ENCODE results near the gene LEMD3. TPM values are rescaled to one million over a fixed set of nuclear protein-coding genes. Genes with fewer than 3 reads are reported as not detected.
A peak's percentile ranks its signal among the peaks of the same experiment; 100 is the strongest.

Gene LEMD3
- total RNA-seq, 1 experiment from 2014 or later: 46.8 TPM

DNA sequence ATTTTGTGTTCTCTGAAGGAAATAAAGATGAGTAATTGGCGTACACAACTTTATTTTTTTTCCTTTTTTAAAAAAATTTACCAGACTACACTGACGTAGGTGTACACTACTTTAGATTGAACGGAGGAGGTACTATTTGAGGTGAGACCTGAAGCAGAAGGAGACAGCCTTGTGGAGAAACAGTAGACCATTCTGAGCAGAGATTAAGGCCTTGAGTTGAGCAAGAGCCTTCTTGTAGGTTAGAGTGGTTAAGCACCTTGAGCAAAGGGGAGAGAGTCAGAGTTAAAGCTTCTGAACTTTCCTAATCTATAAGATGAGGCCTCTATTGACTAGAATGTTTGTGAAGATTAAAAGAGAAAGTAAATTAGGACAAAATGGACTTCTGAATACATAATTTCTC is 2.5 kb downstream of the LEMD3 start:
- Mint-ChIP-seq H3K36me3 (ENCODE audit: insufficient read depth, unreplicated experiment) (peaks cover 29% of the 10 kb centered on the region), H3K27ac (ENCODE audit: unreplicated experiment) (peak overlapping the region; percentile 40), H3K4me3 (ENCODE audit: low read depth, unreplicated experiment) (peak overlapping the region; percentile 91), H3K27me3 (ENCODE audit: unreplicated experiment) (no peaks in the 10 kb centered on the region), H3K9me3 (ENCODE audit: low read depth, unreplicated experiment) (no peaks in the 10 kb centered on the region), H3K4me1 (ENCODE audit: low read depth, unreplicated experiment) (peaks cover 10% of the 10 kb centered on the region)
- no TSS peak for BruUV-seq (replicated peaks)
- intact Hi-C loops (cut with micrococcal nuclease; ENCODE audit: unreplicated experiment): no loop called here
- DNase-seq: no peak
- TF ChIP-seq, protein P1, sequence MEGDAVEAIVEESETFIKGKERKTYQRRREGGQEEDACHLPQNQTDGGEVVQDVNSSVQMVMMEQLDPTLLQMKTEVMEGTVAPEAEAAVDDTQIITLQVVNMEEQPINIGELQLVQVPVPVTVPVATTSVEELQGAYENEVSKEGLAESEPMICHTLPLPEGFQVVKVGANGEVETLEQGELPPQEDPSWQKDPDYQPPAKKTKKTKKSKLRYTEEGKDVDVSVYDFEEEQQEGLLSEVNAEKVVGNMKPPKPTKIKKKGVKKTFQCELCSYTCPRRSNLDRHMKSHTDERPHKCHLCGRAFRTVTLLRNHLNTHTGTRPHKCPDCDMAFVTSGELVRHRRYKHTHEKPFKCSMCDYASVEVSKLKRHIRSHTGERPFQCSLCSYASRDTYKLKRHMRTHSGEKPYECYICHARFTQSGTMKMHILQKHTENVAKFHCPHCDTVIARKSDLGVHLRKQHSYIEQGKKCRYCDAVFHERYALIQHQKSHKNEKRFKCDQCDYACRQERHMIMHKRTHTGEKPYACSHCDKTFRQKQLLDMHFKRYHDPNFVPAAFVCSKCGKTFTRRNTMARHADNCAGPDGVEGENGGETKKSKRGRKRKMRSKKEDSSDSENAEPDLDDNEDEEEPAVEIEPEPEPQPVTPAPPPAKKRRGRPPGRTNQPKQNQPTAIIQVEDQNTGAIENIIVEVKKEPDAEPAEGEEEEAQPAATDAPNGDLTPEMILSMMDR (IDR thresholded peaks at IDR 0.05; ENCODE audit: unreplicated experiment): no peak
- CTCF ChIA-PET: interaction anchor here (0.6 kb wide), 1 partner anchor 673 kb away, joined by 3 read pairs; no protein-coding TSS in a partner anchor

DNA sequence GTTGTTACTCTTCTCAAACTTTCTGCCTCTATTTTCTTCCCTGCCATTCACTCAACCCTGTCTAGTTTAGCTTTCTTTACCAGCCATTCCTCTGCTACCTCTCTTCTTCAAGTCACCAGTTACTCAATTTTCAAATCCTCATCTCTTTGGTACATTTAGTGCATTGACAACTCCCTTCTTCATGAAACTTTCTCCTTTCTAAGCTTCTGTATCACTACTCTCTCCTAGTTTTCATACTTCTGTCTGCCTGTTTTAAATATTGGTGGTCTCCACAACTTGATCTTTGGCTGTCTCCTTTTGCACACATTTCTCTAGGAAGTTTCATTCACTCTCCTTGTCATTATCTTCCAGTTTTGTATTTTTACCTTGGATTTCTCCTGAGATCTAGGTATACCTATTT is 6.0 kb downstream of the LEMD3 start:
- TF ChIP-seq, protein P1 (IDR thresholded peaks at IDR 0.05; ENCODE audit: unreplicated experiment): no peak
- H3K9me3 Mint-ChIP-seq (ENCODE audit: low read depth, unreplicated experiment): no peaks in the 10 kb centered on the region
- H3K4me3 Mint-ChIP-seq (ENCODE audit: low read depth, unreplicated experiment): no peak overlapping the region
- no peak for DNase-seq
- H3K27ac Mint-ChIP-seq (ENCODE audit: unreplicated experiment): no peak overlapping the region
- BruUV-seq (replicated peaks): no TSS peak
- CTCF ChIA-PET: no interaction called here
- peaks cover 10% of the 10 kb centered on the region for H3K4me1 Mint-ChIP-seq (ENCODE audit: low read depth, unreplicated experiment)
- peaks cover 12% of the 10 kb centered on the region for H3K36me3 Mint-ChIP-seq (ENCODE audit: insufficient read depth, unreplicated experiment)
- no peaks in the 10 kb centered on the region for H3K27me3 Mint-ChIP-seq (ENCODE audit: unreplicated experiment)
- intact Hi-C loops (cut with micrococcal nuclease; ENCODE audit: unreplicated experiment): no loop called here

DNA sequence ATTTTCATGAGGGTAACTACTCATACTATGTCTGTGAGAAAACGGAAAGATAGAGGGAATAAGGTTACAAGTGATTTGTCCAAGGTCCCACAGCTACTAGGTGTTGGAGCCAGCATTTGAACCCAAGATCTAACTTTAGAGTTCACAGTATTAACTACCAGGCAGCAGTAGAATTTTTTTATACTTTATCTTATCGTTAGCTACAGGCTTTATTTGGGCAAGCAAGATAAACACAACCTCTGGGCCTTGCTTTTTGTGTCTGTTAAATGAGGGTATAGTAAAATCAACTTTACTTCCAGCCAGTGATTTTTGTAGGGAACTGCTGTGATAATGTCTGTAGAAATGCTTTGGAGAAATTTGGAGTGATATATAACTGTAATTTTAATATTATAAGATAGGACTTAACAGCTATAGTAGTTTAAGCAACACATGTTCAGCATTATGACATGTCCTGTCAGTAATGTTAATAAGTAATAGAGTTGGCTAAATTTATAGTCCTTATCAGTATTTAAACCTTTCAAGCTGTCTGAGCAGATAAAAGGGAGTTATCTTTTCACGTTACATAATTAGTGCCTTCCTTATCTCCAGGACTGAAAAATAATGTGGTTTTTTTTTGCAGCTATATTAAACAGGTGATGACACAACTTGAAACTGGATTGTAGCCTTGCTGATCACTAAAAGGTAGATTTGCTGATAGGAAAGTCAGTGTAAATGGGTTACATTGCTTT is 12.8 kb downstream of the LEMD3 start:
- no peak overlapping the region for H3K27ac Mint-ChIP-seq (ENCODE audit: unreplicated experiment)

DNA sequence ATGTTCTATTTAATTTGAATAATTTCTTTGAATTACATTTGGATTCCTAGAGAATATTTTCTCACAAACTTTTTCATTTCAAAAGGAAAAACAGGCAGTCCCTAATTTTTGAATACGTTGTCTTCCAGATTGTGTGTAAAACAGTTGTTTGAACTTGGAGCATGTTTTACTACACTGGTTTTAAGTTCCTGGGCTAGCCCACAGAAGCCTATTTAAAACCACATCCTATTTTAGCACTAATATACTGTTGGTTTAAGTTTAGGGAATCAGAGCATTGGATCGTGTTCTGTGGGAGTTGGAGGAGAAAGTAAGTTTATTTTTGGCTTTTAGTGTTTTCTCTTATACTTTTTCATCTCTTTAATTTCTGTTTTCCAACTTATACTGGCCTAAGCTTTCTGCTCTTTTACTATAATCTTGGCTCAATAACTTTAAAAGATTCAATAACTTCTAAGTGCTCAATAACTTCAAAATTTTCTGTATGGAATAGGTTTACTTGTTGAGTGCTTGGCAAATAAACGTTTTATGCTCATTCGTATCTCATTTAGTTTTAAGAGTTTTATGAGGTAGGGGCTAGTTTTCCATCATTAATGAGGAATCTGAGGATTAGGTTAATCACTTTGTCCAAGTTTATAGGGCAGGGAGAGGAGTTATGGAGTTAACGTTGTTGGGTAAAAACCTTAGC is 14.9 kb downstream of the LEMD3 start:
- TF ChIP-seq, protein P1 (IDR thresholded peaks at IDR 0.05; ENCODE audit: unreplicated experiment): no peak

More for the DNA sequence above, 12.8 kb downstream of the LEMD3 start:
- H3K9me3 Mint-ChIP-seq (ENCODE audit: low read depth, unreplicated experiment): no peaks in the 10 kb centered on the region
- TF ChIP-seq, protein P1 (IDR thresholded peaks at IDR 0.05; ENCODE audit: unreplicated experiment): no peak
- H3K4me1 Mint-ChIP-seq (ENCODE audit: low read depth, unreplicated experiment): peaks cover 16% of the 10 kb centered on the region
- H3K4me3 Mint-ChIP-seq (ENCODE audit: low read depth, unreplicated experiment): no peak overlapping the region
- no TSS peak for BruUV-seq (replicated peaks)
- H3K27me3 Mint-ChIP-seq (ENCODE audit: unreplicated experiment): no peaks in the 10 kb centered on the region
- H3K36me3 Mint-ChIP-seq (ENCODE audit: insufficient read depth, unreplicated experiment): no peaks in the 10 kb centered on the region
- DNase-seq: no peak
- intact Hi-C loops (cut with micrococcal nuclease; ENCODE audit: unreplicated experiment): no loop called here
- CTCF ChIA-PET: interaction anchor here (0.6 to 1.9 kb wide), 3 partner anchors 10 to 532 kb away, joined by 3 to 4 read pairs (median 3); partner anchors contain the start of gene LEMD3

More for the DNA sequence above, 14.9 kb downstream of the LEMD3 start:
- H3K4me3 Mint-ChIP-seq (ENCODE audit: low read depth, unreplicated experiment): no peak overlapping the region
- intact Hi-C loops (cut with micrococcal nuclease; ENCODE audit: unreplicated experiment): no loop called here
- BruUV-seq (replicated peaks): no TSS peak
- no peak for DNase-seq
- H3K27ac Mint-ChIP-seq (ENCODE audit: unreplicated experiment): no peak overlapping the region
- CTCF ChIA-PET: no interaction called here
- H3K27me3 Mint-ChIP-seq (ENCODE audit: unreplicated experiment): no peaks in the 10 kb centered on the region
- no peaks in the 10 kb centered on the region for H3K9me3 Mint-ChIP-seq (ENCODE audit: low read depth, unreplicated experiment)
- H3K36me3 Mint-ChIP-seq (ENCODE audit: insufficient read depth, unreplicated experiment): no peaks in the 10 kb centered on the region
- peaks cover 16% of the 10 kb centered on the region for H3K4me1 Mint-ChIP-seq (ENCODE audit: low read depth, unreplicated experiment)
